HEK293 (cell line): ENCODE data around the gene CTNNA2.

Experiments
- CTCF ChIA-PET: fragments of 350-600 bp; formaldehyde crosslinking; extraction: SDS; loops from one replicate; lab custom pipeline; 2021; ENCODE audit warnings: antibody characterized with exemption; lab: Yijun Ruan, JAX
- POLR2A ChIA-PET: fragments of 300-600 bp; formaldehyde crosslinking; extraction: SDS; loops from one replicate; lab custom pipeline; 2020; ENCODE audit warnings: antibody characterized with exemption, inconsistent platforms; lab: Yijun Ruan, JAX
- H3K27ac ChIP-seq: fragments of 200-500 bp; sonication (Bioruptor generic); 2 replicates; pipeline ENCODE4 v1.5.1; 2014; ENCODE audit warnings: low read depth, low read length, control low read depth, inconsistent platforms; ENCODE audit errors: extremely low read depth
- H3K36me3 ChIP-seq, 2 experiments: fragments of 200-500 bp in 1 of 2; sonication (Bioruptor generic) in 1 of 2; 1 replicate in 1 of 2; 2 replicates in 1 of 2; pipeline ENCODE4 v1.5.1; 2014 to 2017; ENCODE audit warnings: inconsistent platforms in 2 of 2, low read length in 2 of 2; ENCODE audit not compliant: control insufficient read depth in 2 of 2, insufficient read depth in 1 of 2
- H3K4me1 ChIP-seq: fragments of 200-500 bp; sonication (Bioruptor generic); 2 replicates; pipeline ENCODE4 v1.5.1; 2014; ENCODE audit warnings: mild to moderate bottlenecking, low read length, inconsistent platforms; ENCODE audit not compliant: control insufficient read depth, insufficient read depth
- H3K4me3 ChIP-seq: 2 replicates; pipeline ENCODE4 v1.5.1; 2011; ENCODE audit warnings: low read depth, mild to moderate bottlenecking, control low read depth, low read length, moderate library complexity
- H3K9me3 ChIP-seq: fragments of 200-500 bp; sonication (Bioruptor generic); 2 replicates; pipeline ENCODE4 v1.5.1; 2014; ENCODE audit warnings: low read depth, low read length, inconsistent platforms; ENCODE audit not compliant: control insufficient read depth, insufficient read depth
- FEZF1 ChIP-seq: fragments of 450-650 bp; formaldehyde crosslinking; IDR thresholded peaks from 2 replicates; pipeline ENCODE4 v1.5.1; 2016; ENCODE audit warnings: missing biosample characterization, missing genetic modification characterization
- KLF1 ChIP-seq: fragments of 450-650 bp; formaldehyde crosslinking; IDR thresholded peaks from 2 replicates; pipeline ENCODE4 v1.5.1; 2016; ENCODE audit warnings: missing biosample characterization, missing genetic modification characterization
- MEIS1 ChIP-seq: sonication (generic); formaldehyde crosslinking; IDR thresholded peaks from 2 replicates; pipeline ENCODE4 v1.8.1; 2022; ENCODE audit warnings: missing genetic modification reagents, mild to moderate bottlenecking, borderline replicate concordance
- MZF1 ChIP-seq: fragments of 450-650 bp; formaldehyde crosslinking; IDR thresholded peaks from 2 replicates; pipeline ENCODE4 v1.5.1; 2017; ENCODE audit warnings: missing biosample characterization, missing genetic modification characterization, borderline replicate concordance
- ZBTB21 ChIP-seq: fragments of 450-650 bp; formaldehyde crosslinking; IDR thresholded peaks from 2 replicates; pipeline ENCODE4 v1.5.1; 2017; ENCODE audit warnings: missing biosample characterization, missing genetic modification characterization
- ZBTB8A ChIP-seq: fragments of 450-650 bp; formaldehyde crosslinking; IDR thresholded peaks from 2 replicates; pipeline ENCODE4 v1.5.1; 2016; ENCODE audit warnings: missing biosample characterization, missing genetic modification characterization
- ZFP41 ChIP-seq: fragments of 450-650 bp; formaldehyde crosslinking; IDR thresholded peaks from 2 replicates; pipeline ENCODE4 v1.5.1; 2016; ENCODE audit warnings: missing biosample characterization, missing genetic modification characterization, borderline replicate concordance
- ZNF121 ChIP-seq: fragments of 450-650 bp; formaldehyde crosslinking; IDR thresholded peaks from 2 replicates; pipeline ENCODE4 v1.5.1; 2016; ENCODE audit warnings: missing biosample characterization, missing genetic modification characterization
- ZNF555 ChIP-seq: fragments of 450-650 bp; formaldehyde crosslinking; conservative IDR thresholded peaks from 2 replicates; pipeline ENCODE4 v1.5.1; 2017; ENCODE audit warnings: missing biosample characterization, mild to moderate bottlenecking, missing genetic modification characterization, inconsistent platforms
- ZNF660 ChIP-seq: fragments of 450-650 bp; IDR thresholded peaks from 2 replicates; pipeline ENCODE4 v1.5.1; 2018; ENCODE audit warnings: missing biosample characterization, mild to moderate bottlenecking, missing genetic modification characterization
- TF ChIP-seq, protein P1 (sequence below): fragments of 450-650 bp; formaldehyde crosslinking; IDR thresholded peaks from 2 replicates; pipeline ENCODE4 v1.5.1; 2016; ENCODE audit warnings: missing biosample characterization, missing genetic modification characterization
- TF ChIP-seq, protein P2 (sequence below): fragments of 450-650 bp; formaldehyde crosslinking; IDR thresholded peaks from 2 replicates; pipeline ENCODE4 v1.5.1; 2017; ENCODE audit warnings: missing biosample characterization, missing genetic modification characterization
- TF ChIP-seq, protein P3 (sequence below): fragments of 450-650 bp; formaldehyde crosslinking; IDR thresholded peaks from 2 replicates; pipeline ENCODE4 v1.5.1; 2016; ENCODE audit warnings: missing biosample characterization, missing genetic modification characterization
- TF ChIP-seq, protein P4 (sequence below): sonication (generic); formaldehyde crosslinking; IDR thresholded peaks from 2 replicates; pipeline ENCODE4 v1.8.1; 2022; ENCODE audit warnings: mild to moderate bottlenecking, moderate library complexity, missing genetic modification reagents
- TF ChIP-seq, protein P5 (sequence below): fragments of 450-650 bp; formaldehyde crosslinking; IDR thresholded peaks from 2 replicates; pipeline ENCODE4 v1.5.1; 2016; ENCODE audit warnings: missing biosample characterization, missing genetic modification characterization
- TF ChIP-seq, protein P6 (sequence below): fragments of 450-650 bp; formaldehyde crosslinking; IDR thresholded peaks from 2 replicates; pipeline ENCODE4 v1.5.1; 2017; ENCODE audit warnings: missing biosample characterization, missing genetic modification characterization
- TF ChIP-seq, protein P7 (sequence below): fragments of 450-650 bp; formaldehyde crosslinking; IDR thresholded peaks from 2 replicates; pipeline ENCODE4 v1.5.1; 2016; ENCODE audit warnings: missing biosample characterization, missing genetic modification characterization, borderline replicate concordance

The CTNNA2 gene

DNA sequence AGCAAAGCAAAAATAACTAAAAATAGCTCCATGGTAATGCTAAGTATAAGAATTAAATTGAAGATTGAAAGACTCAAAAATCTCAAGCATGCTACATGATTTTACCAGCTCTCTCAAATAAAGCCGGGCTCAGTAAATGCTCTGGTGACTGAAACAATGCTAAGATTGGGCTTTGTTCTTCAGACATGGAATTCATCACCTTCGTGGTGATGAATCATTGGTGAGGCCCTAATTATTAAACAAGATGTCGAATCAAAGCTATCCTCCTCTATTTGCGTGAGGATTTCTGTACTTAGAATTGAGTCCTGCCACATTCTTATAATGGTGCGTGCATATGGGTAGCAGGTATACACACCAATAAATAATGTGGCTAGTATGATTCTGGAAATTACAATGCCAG lies 850.5 kb downstream of the CTNNA2 start:
- H3K36me3 ChIP-seq = no peaks in the 10 kb centered on the region
- H3K4me1 ChIP-seq = no peaks in the 10 kb centered on the region
- ChIA-PET CTCF (interaction anchor here (0.7 kb wide), 2 partner anchors 35 to 143 kb away, joined by 3 to 4 read pairs; no protein-coding TSS in a partner anchor), POLR2A (no interaction called here)
- H3K4me3 ChIP-seq = no peak overlapping the region
- TF ChIP-seq, protein P1, sequence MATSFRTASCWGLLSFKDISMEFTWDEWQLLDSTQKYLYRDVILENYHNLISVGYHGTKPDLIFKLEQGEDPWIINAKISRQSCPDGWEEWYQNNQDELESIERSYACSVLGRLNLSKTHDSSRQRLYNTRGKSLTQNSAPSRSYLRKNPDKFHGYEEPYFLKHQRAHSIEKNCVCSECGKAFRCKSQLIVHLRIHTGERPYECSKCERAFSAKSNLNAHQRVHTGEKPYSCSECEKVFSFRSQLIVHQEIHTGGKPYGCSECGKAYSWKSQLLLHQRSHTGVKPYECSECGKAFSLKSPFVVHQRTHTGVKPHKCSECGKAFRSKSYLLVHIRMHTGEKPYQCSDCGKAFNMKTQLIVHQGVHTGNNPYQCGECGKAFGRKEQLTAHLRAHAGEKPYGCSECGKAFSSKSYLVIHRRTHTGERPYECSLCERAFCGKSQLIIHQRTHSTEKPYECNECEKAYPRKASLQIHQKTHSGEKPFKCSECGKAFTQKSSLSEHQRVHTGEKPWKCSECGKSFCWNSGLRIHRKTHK (tag by site-specific recombination) = no peak
- TF ChIP-seq ZNF121 (tag by site-specific recombination) = no peak
- no peak for TF ChIP-seq MEIS1 (CRISPR knock-in tag)
- TF ChIP-seq FEZF1 = no peak
- TF ChIP-seq MZF1 (tag by site-specific recombination) = no peak
- TF ChIP-seq, protein P2, sequence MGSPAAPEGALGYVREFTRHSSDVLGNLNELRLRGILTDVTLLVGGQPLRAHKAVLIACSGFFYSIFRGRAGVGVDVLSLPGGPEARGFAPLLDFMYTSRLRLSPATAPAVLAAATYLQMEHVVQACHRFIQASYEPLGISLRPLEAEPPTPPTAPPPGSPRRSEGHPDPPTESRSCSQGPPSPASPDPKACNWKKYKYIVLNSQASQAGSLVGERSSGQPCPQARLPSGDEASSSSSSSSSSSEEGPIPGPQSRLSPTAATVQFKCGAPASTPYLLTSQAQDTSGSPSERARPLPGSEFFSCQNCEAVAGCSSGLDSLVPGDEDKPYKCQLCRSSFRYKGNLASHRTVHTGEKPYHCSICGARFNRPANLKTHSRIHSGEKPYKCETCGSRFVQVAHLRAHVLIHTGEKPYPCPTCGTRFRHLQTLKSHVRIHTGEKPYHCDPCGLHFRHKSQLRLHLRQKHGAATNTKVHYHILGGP = no peak
- TF ChIP-seq, protein P3, sequence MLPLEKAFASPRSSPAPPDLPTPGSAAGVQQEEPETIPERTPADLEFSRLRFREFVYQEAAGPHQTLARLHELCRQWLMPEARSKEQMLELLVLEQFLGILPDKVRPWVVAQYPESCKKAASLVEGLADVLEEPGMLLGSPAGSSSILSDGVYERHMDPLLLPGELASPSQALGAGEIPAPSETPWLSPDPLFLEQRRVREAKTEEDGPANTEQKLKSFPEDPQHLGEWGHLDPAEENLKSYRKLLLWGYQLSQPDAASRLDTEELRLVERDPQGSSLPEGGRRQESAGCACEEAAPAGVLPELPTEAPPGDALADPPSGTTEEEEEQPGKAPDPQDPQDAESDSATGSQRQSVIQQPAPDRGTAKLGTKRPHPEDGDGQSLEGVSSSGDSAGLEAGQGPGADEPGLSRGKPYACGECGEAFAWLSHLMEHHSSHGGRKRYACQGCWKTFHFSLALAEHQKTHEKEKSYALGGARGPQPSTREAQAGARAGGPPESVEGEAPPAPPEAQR = no peak
- TF ChIP-seq ZNF660 = no peak
- TF ChIP-seq KLF1 (tag by site-specific recombination) = no peak
- no peak for TF ChIP-seq ZNF555 (tag by site-specific recombination)
- TF ChIP-seq, protein P4, sequence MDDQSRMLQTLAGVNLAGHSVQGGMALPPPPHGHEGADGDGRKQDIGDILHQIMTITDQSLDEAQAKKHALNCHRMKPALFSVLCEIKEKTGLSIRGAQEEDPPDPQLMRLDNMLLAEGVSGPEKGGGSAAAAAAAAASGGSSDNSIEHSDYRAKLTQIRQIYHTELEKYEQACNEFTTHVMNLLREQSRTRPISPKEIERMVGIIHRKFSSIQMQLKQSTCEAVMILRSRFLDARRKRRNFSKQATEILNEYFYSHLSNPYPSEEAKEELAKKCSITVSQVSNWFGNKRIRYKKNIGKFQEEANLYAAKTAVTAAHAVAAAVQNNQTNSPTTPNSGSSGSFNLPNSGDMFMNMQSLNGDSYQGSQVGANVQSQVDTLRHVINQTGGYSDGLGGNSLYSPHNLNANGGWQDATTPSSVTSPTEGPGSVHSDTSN = no peak
- no peak for TF ChIP-seq ZFP41 (tag by site-specific recombination)
- TF ChIP-seq, protein P5, sequence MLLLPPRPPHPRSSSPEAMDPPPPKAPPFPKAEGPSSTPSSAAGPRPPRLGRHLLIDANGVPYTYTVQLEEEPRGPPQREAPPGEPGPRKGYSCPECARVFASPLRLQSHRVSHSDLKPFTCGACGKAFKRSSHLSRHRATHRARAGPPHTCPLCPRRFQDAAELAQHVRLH (tag by site-specific recombination) = no peak
- TF ChIP-seq ZBTB21 (tag by site-specific recombination) = no peak
- TF ChIP-seq, all 188 proteins: peak for 0
- no peaks in the 10 kb centered on the region for H3K9me3 ChIP-seq
- no peak overlapping the region for H3K27ac ChIP-seq

DNA sequence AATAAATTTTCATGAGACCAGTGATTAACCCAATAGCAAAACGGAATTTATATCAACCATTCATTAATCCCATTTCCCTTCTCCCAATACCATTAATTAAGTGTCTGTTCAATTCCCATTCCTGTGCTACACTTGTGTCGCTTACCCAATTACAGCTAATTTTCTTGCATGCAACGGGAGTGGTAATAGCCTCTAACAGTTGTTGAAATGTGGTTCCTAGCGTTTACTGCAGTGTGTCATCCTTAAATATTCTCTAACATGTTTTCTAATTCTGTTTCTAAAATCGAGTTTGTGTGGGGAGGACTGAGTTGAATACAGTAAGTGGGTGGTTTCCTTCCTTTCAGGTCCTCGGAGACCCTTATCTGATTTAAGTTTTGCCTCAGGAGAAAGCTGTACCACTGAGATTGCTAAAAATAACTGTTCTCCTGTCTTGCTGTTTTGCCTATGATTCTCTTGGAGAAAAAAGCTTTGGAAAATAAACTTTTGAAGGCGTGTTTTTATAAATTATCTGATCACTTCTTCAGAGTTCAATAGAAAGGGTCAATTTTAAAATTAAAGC lies 851.0 kb downstream of the CTNNA2 start:
- Histone ChIP-seq H3K36me3 (no peaks in the 10 kb centered on the region), H3K27ac (no peak overlapping the region), H3K9me3 (no peaks in the 10 kb centered on the region), H3K4me1 (no peaks in the 10 kb centered on the region), H3K4me3 (no peak overlapping the region)
- POLR2A ChIA-PET = interaction anchor here (0.6 kb wide), 1 partner anchor 13 kb away, joined by 3 read pairs; no protein-coding TSS in a partner anchor
- TF ChIP-seq ZBTB8A (tag by site-specific recombination) = no peak
- TF ChIP-seq, protein P6, sequence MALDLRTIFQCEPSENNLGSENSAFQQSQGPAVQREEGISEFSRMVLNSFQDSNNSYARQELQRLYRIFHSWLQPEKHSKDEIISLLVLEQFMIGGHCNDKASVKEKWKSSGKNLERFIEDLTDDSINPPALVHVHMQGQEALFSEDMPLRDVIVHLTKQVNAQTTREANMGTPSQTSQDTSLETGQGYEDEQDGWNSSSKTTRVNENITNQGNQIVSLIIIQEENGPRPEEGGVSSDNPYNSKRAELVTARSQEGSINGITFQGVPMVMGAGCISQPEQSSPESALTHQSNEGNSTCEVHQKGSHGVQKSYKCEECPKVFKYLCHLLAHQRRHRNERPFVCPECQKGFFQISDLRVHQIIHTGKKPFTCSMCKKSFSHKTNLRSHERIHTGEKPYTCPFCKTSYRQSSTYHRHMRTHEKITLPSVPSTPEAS (tag by site-specific recombination) = no peak
- TF ChIP-seq, protein P7, sequence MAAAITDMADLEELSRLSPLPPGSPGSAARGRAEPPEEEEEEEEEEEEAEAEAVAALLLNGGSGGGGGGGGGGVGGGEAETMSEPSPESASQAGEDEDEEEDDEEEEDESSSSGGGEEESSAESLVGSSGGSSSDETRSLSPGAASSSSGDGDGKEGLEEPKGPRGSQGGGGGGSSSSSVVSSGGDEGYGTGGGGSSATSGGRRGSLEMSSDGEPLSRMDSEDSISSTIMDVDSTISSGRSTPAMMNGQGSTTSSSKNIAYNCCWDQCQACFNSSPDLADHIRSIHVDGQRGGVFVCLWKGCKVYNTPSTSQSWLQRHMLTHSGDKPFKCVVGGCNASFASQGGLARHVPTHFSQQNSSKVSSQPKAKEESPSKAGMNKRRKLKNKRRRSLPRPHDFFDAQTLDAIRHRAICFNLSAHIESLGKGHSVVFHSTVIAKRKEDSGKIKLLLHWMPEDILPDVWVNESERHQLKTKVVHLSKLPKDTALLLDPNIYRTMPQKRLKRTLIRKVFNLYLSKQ = no peak
- TF ChIP-seq, all 188 proteins: peak for 0
- CTCF ChIA-PET = interaction anchor here (0.7 kb wide), 1 partner anchor 35 kb away, joined by 4 read pairs; no protein-coding TSS in a partner anchor
